CD8-positive, alpha-beta memory T cell (primary cell): Measurements from ENCODE around the gene RTN4. TPM values are rescaled to one million over a fixed set of nuclear protein-coding genes. Genes with fewer than 3 reads are reported as not detected.
A peak's percentile ranks its signal among the peaks of the same experiment; 100 is the strongest.
"Not testable (repeated sequence)": the region's sequence is repeated elsewhere in the genome, so short reads cannot be mapped to it uniquely, and the experiment has no call there.

Source experiments
- CTCF ChIA-PET: fragments of 350-600 bp; sonication (Branson Sonifier 250); formaldehyde crosslinking; loops from one replicate; lab custom pipeline; 2021; ENCODE audit warnings: antibody characterized with exemption; lab: Charles Lee
- POLR2A ChIA-PET: fragments of 350-600 bp; sonication (Branson Sonifier 250); formaldehyde crosslinking; loops from one replicate; lab custom pipeline; 2021; ENCODE audit warnings: antibody characterized with exemption; lab: Charles Lee
- DNase-seq, 5 donors: peaks; one replicate each; pipeline versions ENCODE4 v3.0.0 to v3.0.0-alpha.2; 2020 to 2022; ENCODE audit warnings: mixed read lengths in 1 of 5
- H3K27ac ChIP-seq: one replicate; pipeline ENCODE4 v1.7.0; 2013; ENCODE audit warnings: low read depth, mild to moderate bottlenecking, low read length, moderate library complexity
- H3K27me3 ChIP-seq: 2 replicates; pipeline ENCODE4 v1.7.0; 2013; ENCODE audit warnings: low read length, mild to moderate bottlenecking; ENCODE audit not compliant: insufficient read depth, poor library complexity, severe bottlenecking
- H3K36me3 ChIP-seq: 2 replicates; pipeline ENCODE4 v1.7.0; 2013; ENCODE audit warnings: mild to moderate bottlenecking, low read length, moderate library complexity; ENCODE audit not compliant: insufficient read depth
- H3K4me1 ChIP-seq: 2 replicates; pipeline ENCODE4 v1.7.0; 2013; ENCODE audit warnings: mild to moderate bottlenecking, low read length, moderate library complexity; ENCODE audit not compliant: insufficient read depth
- H3K4me3 ChIP-seq: 2 replicates; pipeline ENCODE4 v1.7.0; 2013; ENCODE audit warnings: mild to moderate bottlenecking, low read length
- H3K9me3 ChIP-seq: 2 replicates; pipeline ENCODE4 v1.7.0; 2013; ENCODE audit warnings: mild to moderate bottlenecking, low read length
- H3K27ac Mint-ChIP-seq, 8 donors: one replicate each; pipeline ENCODE4 v1.8.0; 2020 to 2021; ENCODE audit warnings: mixed read lengths in 8 of 8, mild to moderate bottlenecking in 6 of 8, inconsistent platforms in 3 of 8, moderate library complexity in 3 of 8
- H3K27me3 Mint-ChIP-seq, 2 donors: one replicate each; pipeline ENCODE4 v1.8.0; 2020 to 2021; ENCODE audit warnings: mixed read lengths in 2 of 2, mild to moderate bottlenecking in 1 of 2, moderate library complexity in 1 of 2
- H3K36me3 Mint-ChIP-seq, 3 donors: one replicate each; pipeline ENCODE4 v1.8.0; 2020 to 2021; ENCODE audit warnings: mixed read lengths in 3 of 3, inconsistent platforms in 1 of 3, mild to moderate bottlenecking in 1 of 3
- H3K4me1 Mint-ChIP-seq, 3 donors: one replicate each; pipeline ENCODE4 v1.8.0; 2020 to 2021; ENCODE audit warnings: mixed read lengths in 3 of 3, inconsistent platforms in 1 of 3, mild to moderate bottlenecking in 1 of 3
- H3K4me3 Mint-ChIP-seq, 7 donors: one replicate each; pipeline ENCODE4 v1.8.0; 2020 to 2021; ENCODE audit warnings: mixed read lengths in 7 of 7, mild to moderate bottlenecking in 6 of 7, moderate library complexity in 4 of 7, inconsistent platforms in 2 of 7
- H3K9me3 Mint-ChIP-seq, 5 donors: one replicate each; pipeline ENCODE4 v1.8.0; 2020 to 2022; ENCODE audit warnings: mixed read lengths in 5 of 5, mild to moderate bottlenecking in 3 of 5, moderate library complexity in 2 of 5, inconsistent platforms in 1 of 5
- polyA plus RNA-seq: library from polyadenylated mRNA; unstranded; fragments of 300-500 nt; fragmentation: Illumina TruSeq; gene quantifications from one replicate; pipeline ENCODE4 v1.2.3, GENCODE V29; 2021
- total RNA-seq, 2 experiments: library from RNA; stranded (reverse); gene quantifications; one replicate each; pipeline ENCODE4 v1.2.3, GENCODE V29; 2021

RTN4 gene
- total and polyA plus RNA-seq, 3 experiments from 2014 or later = 100 to 110 (median 105) TPM

GRCh38 chr2:54999182-54999581 is 51.1 kb downstream of the RTN4 start:
- Histone ChIP-seq H3K9me3 (no peaks in the 10 kb centered on the region), H3K4me3 (no peak overlapping the region), H3K27ac (no peak overlapping the region), H3K4me1 (peaks cover 42% of the 10 kb centered on the region), H3K36me3 (no peaks in the 10 kb centered on the region), H3K27me3 (no peaks in the 10 kb centered on the region)
- Mint-ChIP-seq H3K4me1 (peaks cover 70 to 93% (median 88%) of the 10 kb centered on the region in 3 donors), H3K36me3 (peaks cover 0 to 2% (median 2%) of the 10 kb centered on the region in 3 donors), H3K27me3 (no peaks in the 10 kb centered on the region), H3K4me3 (peak overlapping the region in 1 of 7 donors; percentile 30), H3K27ac (peak overlapping the region in 2 of 8 donors; percentile 10 to 13), H3K9me3 (no peaks in the 10 kb centered on the region)
- ChIA-PET POLR2A (no interaction called here), CTCF (interaction anchor here (1.3 kb wide), 1 partner anchor 51 kb away, joined by 4 read pairs; the partner anchor contains the start of gene RTN4)
- no peak for DNase-seq

- no peaks in the 10 kb centered on the region for H3K9me3 Mint-ChIP-seq
- Histone ChIP-seq H3K4me3 (no peak overlapping the region), H3K27me3 (no peaks in the 10 kb centered on the region), H3K36me3 (no peaks in the 10 kb centered on the region), H3K4me1 (peaks cover 42% of the 10 kb centered on the region), H3K27ac (no peak overlapping the region), H3K9me3 (no peaks in the 10 kb centered on the region)
- H3K4me1 Mint-ChIP-seq = peaks cover 72 to 92% (median 86%) of the 10 kb centered on the region in 3 donors
- POLR2A ChIA-PET = no interaction called here
- H3K27ac Mint-ChIP-seq = peak overlapping the region in 1 of 8 donors; percentile 48
- H3K36me3 Mint-ChIP-seq = peaks cover 0 to 2% (median 2%) of the 10 kb centered on the region in 3 donors
- DNase-seq = no peak
- H3K27me3 Mint-ChIP-seq = no peaks in the 10 kb centered on the region
- H3K4me3 Mint-ChIP-seq = no peak overlapping the region
- CTCF ChIA-PET = no interaction called here
Observed at GRCh38 chr2:54997826-54998225, 52.4 kb downstream of the RTN4 start.

- Histone ChIP-seq H3K27ac (no peak overlapping the region), H3K4me3 (no peak overlapping the region), H3K27me3 (no peaks in the 10 kb centered on the region), H3K9me3 (no peaks in the 10 kb centered on the region), H3K36me3 (no peaks in the 10 kb centered on the region), H3K4me1 (peaks cover 42% of the 10 kb centered on the region)
- no peaks in the 10 kb centered on the region for H3K9me3 Mint-ChIP-seq
- H3K27ac Mint-ChIP-seq = peak overlapping the region in 1 of 8 donors; percentile 30
- no peak overlapping the region for H3K4me3 Mint-ChIP-seq
- ChIA-PET CTCF (no interaction called here), POLR2A (no interaction called here)
- H3K4me1 Mint-ChIP-seq = peaks cover 73 to 94% (median 88%) of the 10 kb centered on the region in 3 donors
- no peak for DNase-seq
- peaks cover 0 to 2% (median 2%) of the 10 kb centered on the region in 3 donors for H3K36me3 Mint-ChIP-seq
- no peaks in the 10 kb centered on the region for H3K27me3 Mint-ChIP-seq
Observed at GRCh38 chr2:54995553-54995952, 54.7 kb downstream of the RTN4 start.

DNA sequence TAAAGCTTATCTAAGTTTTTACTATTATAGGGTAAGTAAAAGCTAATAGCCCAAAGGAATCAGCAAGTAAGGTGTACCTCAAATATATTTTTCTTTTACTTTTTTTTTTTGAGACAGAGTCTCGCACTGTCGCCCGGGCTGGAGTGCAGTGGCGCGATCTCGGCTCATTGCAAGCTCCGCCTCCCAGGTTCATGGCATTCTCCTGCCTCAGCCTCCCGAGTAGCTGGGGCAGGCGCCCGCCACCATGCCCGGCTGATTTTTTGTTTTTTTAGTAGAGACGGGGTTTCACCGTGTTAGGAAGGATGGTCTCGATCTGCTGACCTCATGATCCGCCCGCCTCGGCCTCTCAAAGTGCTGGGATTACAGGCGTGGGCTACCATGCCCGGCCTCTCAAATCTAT is 59.6 kb downstream of the RTN4 start:
- H3K27ac ChIP-seq, CTCF ChIA-PET, H3K27me3 Mint-ChIP-seq, H3K9me3 Mint-ChIP-seq, H3K27me3 ChIP-seq, DNase-seq, POLR2A ChIA-PET, H3K36me3 ChIP-seq, H3K9me3 ChIP-seq, H3K4me3 Mint-ChIP-seq, H3K4me1 ChIP-seq, H3K4me3 ChIP-seq: not testable (repeated sequence)
- H3K4me1 Mint-ChIP-seq = peaks cover 50 to 87% (median 82%) of the 10 kb centered on the region in 3 donors
- H3K36me3 Mint-ChIP-seq = peaks cover 0 to 19% (median 12%) of the 10 kb centered on the region in 3 donors
- H3K27ac Mint-ChIP-seq = peak overlapping the region in 2 of 8 donors; percentile 3 to 33

DNA sequence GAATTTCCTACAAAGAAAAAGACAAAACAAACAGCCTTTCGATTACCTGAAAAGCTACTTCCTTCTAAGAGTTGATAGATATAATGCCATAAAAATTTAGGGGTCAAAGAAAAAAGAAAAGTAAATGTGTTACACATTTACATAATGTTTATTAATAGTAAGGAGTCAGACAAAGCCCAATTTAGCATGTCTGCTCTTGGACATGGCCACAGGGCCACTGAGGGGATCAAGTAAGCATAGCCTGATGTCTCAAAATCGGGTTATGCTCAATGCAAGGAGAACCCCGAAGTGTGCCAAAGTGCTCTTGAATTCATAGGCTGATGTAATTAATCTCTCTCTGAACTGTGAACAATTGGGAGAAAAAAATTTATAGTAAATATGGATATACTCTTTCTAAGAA is 61.6 kb downstream of the RTN4 start:
- H3K27ac Mint-ChIP-seq = peak overlapping the region in 1 of 8 donors; percentile 57
- peaks cover 48 to 86% (median 83%) of the 10 kb centered on the region in 3 donors for H3K4me1 Mint-ChIP-seq
- no peaks in the 10 kb centered on the region for H3K9me3 Mint-ChIP-seq
- H3K9me3 ChIP-seq = no peaks in the 10 kb centered on the region
- ChIA-PET CTCF (no interaction called here), POLR2A (no interaction called here)
- no peaks in the 10 kb centered on the region for H3K27me3 Mint-ChIP-seq
- H3K27ac ChIP-seq = no peak overlapping the region
- no peak overlapping the region for H3K4me3 ChIP-seq
- peaks cover 14% of the 10 kb centered on the region for H3K4me1 ChIP-seq
- no peak overlapping the region for H3K4me3 Mint-ChIP-seq
- H3K36me3 Mint-ChIP-seq = peaks cover 0 to 27% (median 17%) of the 10 kb centered on the region in 3 donors
- DNase-seq = no peak
- peaks cover 5% of the 10 kb centered on the region for H3K36me3 ChIP-seq
- no peaks in the 10 kb centered on the region for H3K27me3 ChIP-seq

GRCh38 chr2:54986264-54986663 is 64.0 kb downstream of the RTN4 start:
- CTCF ChIA-PET = no interaction called here

GRCh38 chr2:54984476-54984875 is 65.8 kb downstream of the RTN4 start:
- no peaks in the 10 kb centered on the region for H3K27me3 Mint-ChIP-seq
- no peak for DNase-seq
- H3K9me3 Mint-ChIP-seq = no peaks in the 10 kb centered on the region
- H3K36me3 Mint-ChIP-seq = peaks cover 0 to 52% (median 21%) of the 10 kb centered on the region in 3 donors
- peaks cover 14% of the 10 kb centered on the region for H3K4me1 ChIP-seq
- no peaks in the 10 kb centered on the region for H3K9me3 ChIP-seq
- peak overlapping the region in 3 of 8 donors; percentile 44 to 56 (median 47) for H3K27ac Mint-ChIP-seq
- H3K27ac ChIP-seq = no peak overlapping the region
- H3K27me3 ChIP-seq = no peaks in the 10 kb centered on the region
- ChIA-PET CTCF (interaction anchor here (1.6 kb wide), 1 partner anchor 30 kb away, joined by 4 read pairs; no protein-coding TSS in a partner anchor), POLR2A (no interaction called here)
- H3K36me3 ChIP-seq = peaks cover 5% of the 10 kb centered on the region
- H3K4me3 Mint-ChIP-seq = no peak overlapping the region
- H3K4me3 ChIP-seq = no peak overlapping the region
- peaks cover 44 to 81% (median 77%) of the 10 kb centered on the region in 3 donors for H3K4me1 Mint-ChIP-seq

More at GRCh38 chr2:54986264-54986663, 64.0 kb downstream of the RTN4 start:
- Mint-ChIP-seq H3K27ac (no peak overlapping the region), H3K36me3 (peaks cover 0 to 44% (median 19%) of the 10 kb centered on the region in 3 donors), H3K9me3 (no peaks in the 10 kb centered on the region), H3K27me3 (no peaks in the 10 kb centered on the region), H3K4me1 (peaks cover 40 to 81% (median 74%) of the 10 kb centered on the region in 3 donors), H3K4me3 (no peak overlapping the region)
- Histone ChIP-seq H3K4me1 (peaks cover 14% of the 10 kb centered on the region), H3K27ac (no peak overlapping the region), H3K4me3 (no peak overlapping the region), H3K36me3 (peaks cover 5% of the 10 kb centered on the region), H3K9me3 (no peaks in the 10 kb centered on the region), H3K27me3 (no peaks in the 10 kb centered on the region)
- POLR2A ChIA-PET = no interaction called here
- DNase-seq = no peak

DNA sequence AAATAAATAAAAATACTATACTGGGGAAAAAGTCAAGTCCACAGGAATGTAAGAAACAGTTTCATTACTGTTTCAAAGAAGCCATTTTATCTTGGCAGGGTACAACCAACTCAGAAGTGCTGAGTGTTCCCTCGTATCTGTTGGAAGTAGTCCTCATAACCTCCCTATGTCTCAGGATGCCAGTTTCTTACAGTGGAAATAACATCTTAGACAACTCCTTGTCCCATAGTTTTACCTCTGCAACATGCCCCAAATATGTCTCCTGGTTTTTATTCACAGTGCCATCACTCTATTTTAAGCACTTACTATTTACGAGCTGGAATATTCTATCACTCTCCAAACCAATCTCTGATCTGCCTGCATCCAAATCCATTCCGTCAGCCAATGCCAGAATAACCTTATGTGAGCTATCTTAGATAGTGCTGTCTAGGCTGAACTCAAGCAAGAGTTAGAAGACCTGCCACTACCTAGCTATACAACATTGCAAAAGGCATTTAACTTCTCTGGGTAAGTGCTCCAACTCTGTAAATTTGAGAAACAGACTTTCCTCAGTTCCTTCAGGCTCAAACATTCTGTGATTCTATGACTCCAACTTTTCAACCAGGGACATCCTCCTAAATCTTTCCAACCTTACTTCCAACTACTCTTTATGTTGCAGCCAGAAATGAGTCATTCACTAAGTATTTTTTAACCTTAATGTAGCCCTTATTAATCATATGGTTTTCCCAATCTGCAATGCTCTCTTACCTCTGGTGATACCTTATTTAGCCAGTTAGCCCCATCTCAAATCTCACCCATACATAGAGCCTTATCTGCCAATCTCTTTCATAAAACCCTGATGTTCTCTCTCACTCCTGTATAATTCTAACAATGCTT is 66.7 kb downstream of the RTN4 start:
- POLR2A ChIA-PET = no interaction called here
- CTCF ChIA-PET = no interaction called here
- no peak for DNase-seq
- Histone ChIP-seq H3K9me3 (no peaks in the 10 kb centered on the region), H3K36me3 (peaks cover 5% of the 10 kb centered on the region), H3K4me3 (no peak overlapping the region), H3K4me1 (peaks cover 14% of the 10 kb centered on the region), H3K27ac (no peak overlapping the region), H3K27me3 (no peaks in the 10 kb centered on the region)
- H3K36me3 Mint-ChIP-seq = peaks cover 0 to 54% (median 21%) of the 10 kb centered on the region in 3 donors
- H3K27me3 Mint-ChIP-seq = no peaks in the 10 kb centered on the region
- H3K27ac Mint-ChIP-seq = peak overlapping the region in 5 of 8 donors; percentile 6 to 49 (median 27)
- peaks cover 43 to 76% (median 72%) of the 10 kb centered on the region in 3 donors for H3K4me1 Mint-ChIP-seq
- no peak overlapping the region for H3K4me3 Mint-ChIP-seq
- no peaks in the 10 kb centered on the region for H3K9me3 Mint-ChIP-seq
